GM23338 (cell line): Measurements from ENCODE around the gene SPZ1. TPM values are rescaled to one million over a fixed set of nuclear protein-coding genes. Genes with fewer than 3 reads are reported as not detected.

Experiments
- ATAC-seq: fragments of 200-7000 bp; cut with Tn5 transposase; 3 replicates; pipeline ENCODE4 v1.9.1; 2020
- DNase-seq: peaks from one replicate; pipeline ENCODE4 v3.0.0-alpha.2; 2015; ENCODE audit warnings: low spot score
- H2AFZ ChIP-seq: fragments of 200-600 bp; sonication (generic); 2 replicates; pipeline ENCODE4 v1.8.0; 2016; ENCODE audit warnings: antibody characterized with exemption, mild to moderate bottlenecking, moderate library complexity
- H3F3A ChIP-seq: fragments of 200-600 bp; sonication (generic); replicated peaks from 2 replicates; pipeline ENCODE4 v1.8.0; 2017; ENCODE audit warnings: antibody characterized with exemption, mixed run types, low read depth
- H3K27ac ChIP-seq: fragments of 200-600 bp; sonication (generic); 2 replicates; pipeline ENCODE4 v1.6.1; 2016; ENCODE audit warnings: low read depth
- H3K27me3 ChIP-seq: fragments of 200-600 bp; sonication (generic); 2 replicates; pipeline ENCODE4 v1.8.0; 2016; ENCODE audit warnings: mild to moderate bottlenecking, mixed run types, moderate library complexity; ENCODE audit not compliant: insufficient read depth
- H3K36me3 ChIP-seq: fragments of 200-600 bp; sonication (generic); 2 replicates; pipeline ENCODE4 v1.8.0; 2016; ENCODE audit warnings: mild to moderate bottlenecking; ENCODE audit not compliant: insufficient read depth
- H3K4me1 ChIP-seq: fragments of 200-600 bp; sonication (generic); 2 replicates; pipeline ENCODE4 v1.8.0; 2016; ENCODE audit warnings: mild to moderate bottlenecking, moderate library complexity; ENCODE audit not compliant: insufficient read depth
- H3K4me2 ChIP-seq: fragments of 200-600 bp; sonication (generic); 2 replicates; pipeline ENCODE4 v1.7.1; 2017; ENCODE audit warnings: mixed run types
- H3K4me3 ChIP-seq: fragments of 200-600 bp; sonication (generic); 2 replicates; pipeline ENCODE4 v1.6.1; 2016; ENCODE audit warnings: mixed run types
- H3K79me2 ChIP-seq: fragments of 200-600 bp; sonication (generic); replicated peaks from 2 replicates; pipeline ENCODE4 v1.8.0; 2017; ENCODE audit warnings: mild to moderate bottlenecking; ENCODE audit not compliant: insufficient read depth
- H3K9me2 ChIP-seq: fragments of 200-600 bp; sonication (generic); 2 replicates; pipeline ENCODE4 v1.8.0; 2017; ENCODE audit not compliant: insufficient read depth
- H4K20me1 ChIP-seq: fragments of 200-600 bp; sonication (generic); replicated peaks from 2 replicates; pipeline ENCODE4 v1.8.0; 2017; ENCODE audit warnings: mild to moderate bottlenecking; ENCODE audit not compliant: insufficient read depth
- H3K27ac Mint-ChIP-seq: 2 replicates; pipeline ENCODE4 v1.8.0; 2020; ENCODE audit warnings: inconsistent platforms, mild to moderate bottlenecking, moderate library complexity, mixed read lengths
- H3K27me3 Mint-ChIP-seq: 3 replicates; pipeline ENCODE4 v1.8.0; 2022; ENCODE audit warnings: low read depth, mild to moderate bottlenecking, moderate library complexity, mixed read lengths, inconsistent platforms; ENCODE audit not compliant: insufficient read depth, poor library complexity
- H3K36me3 Mint-ChIP-seq: 3 replicates; pipeline ENCODE4 v1.8.0; 2021; ENCODE audit warnings: low read depth, mild to moderate bottlenecking, inconsistent platforms, moderate library complexity, mixed read lengths
- H3K4me1 Mint-ChIP-seq: 3 replicates; pipeline ENCODE4 v1.8.0; 2020; ENCODE audit warnings: mild to moderate bottlenecking, inconsistent platforms, mixed read lengths
- H3K4me3 Mint-ChIP-seq: 3 replicates; pipeline ENCODE4 v1.8.0; 2021; ENCODE audit warnings: moderate library complexity, mild to moderate bottlenecking, inconsistent platforms, mixed read lengths
- H3K9me3 Mint-ChIP-seq: 3 replicates; pipeline ENCODE4 v1.8.0; 2020; ENCODE audit warnings: moderate library complexity, mild to moderate bottlenecking, inconsistent platforms, mixed read lengths
- CREB1 ChIP-seq: fragments of 250-450 bp; sonication (Bioruptor Pico); IDR thresholded peaks from 2 replicates; pipeline ENCODE4 v1.5.0; 2020; ENCODE audit warnings: low read depth, mild to moderate bottlenecking, moderate library complexity
- ETS1 ChIP-seq: IDR thresholded peaks from 2 replicates; pipeline ENCODE4 v1.6.1; 2016; ENCODE audit warnings: antibody characterized with exemption
- EZH2 ChIP-seq: fragments of 200-600 bp; sonication (generic); IDR thresholded peaks from one replicate; pipeline ENCODE4 v1.8.0; 2017; ENCODE audit warnings: antibody characterized with exemption, mild to moderate bottlenecking, low read depth; ENCODE audit not compliant: unreplicated experiment
- EZH2phosphoT487 ChIP-seq: fragments of 200-600 bp; sonication (generic); IDR thresholded peaks from one replicate; pipeline ENCODE4 v1.8.1; 2018; ENCODE audit warnings: antibody characterized with exemption; ENCODE audit not compliant: unreplicated experiment
- JUNB ChIP-seq: IDR thresholded peaks from one replicate; pipeline ENCODE4 v1.6.1; 2016; ENCODE audit warnings: antibody characterized with exemption; ENCODE audit not compliant: unreplicated experiment
- POLR2AphosphoS5 ChIP-seq: IDR thresholded peaks from 2 replicates; pipeline ENCODE4 v1.6.1; 2016; ENCODE audit warnings: antibody characterized with exemption, low read depth
- STAT1 ChIP-seq: IDR thresholded peaks from one replicate; pipeline ENCODE4 v1.6.1; 2016; ENCODE audit warnings: antibody characterized with exemption; ENCODE audit not compliant: unreplicated experiment
- ZNF114 ChIP-seq: fragments of 250-450 bp; sonication (Bioruptor Pico); IDR thresholded peaks from 2 replicates; pipeline ENCODE4 v1.5.0; 2020; ENCODE audit warnings: mild to moderate bottlenecking, moderate library complexity
- ZNF331 ChIP-seq: fragments of 250-450 bp; sonication (Bioruptor Pico); IDR thresholded peaks from 2 replicates; pipeline ENCODE4 v1.5.0; 2020; ENCODE audit warnings: low read depth, mild to moderate bottlenecking, moderate library complexity
- ZNF462 ChIP-seq: fragments of 250-450 bp; sonication (Bioruptor Pico); IDR thresholded peaks from 2 replicates; pipeline ENCODE4 v1.5.0; 2020; ENCODE audit warnings: mild to moderate bottlenecking, moderate library complexity
- polyA plus RNA-seq: library from polyadenylated mRNA; unstranded; fragments of >200 nt; fragmentation: Nextera tagmentation; extraction: Ambion mirVana; gene quantifications from 2 replicates; pipeline ENCODE4 v1.2.1, GENCODE V29; 2016
- total RNA-seq: library from RNA; depleted of rRNA; stranded (reverse); fragments of >200 nt; shearing (Covaris generic); gene quantifications from 2 replicates; pipeline ENCODE4 v1.2.3, GENCODE V29; 2014

The SPZ1 gene
- total and polyA plus RNA-seq, 2 experiments from 2014 or later = not detected

GRCh38 chr5:80360914-80361444 is 41.2 kb downstream of the SPZ1 start (continued):
- no peak for TF ChIP-seq ZNF462 (CRISPR knock-in tag)
- no peak for TF ChIP-seq ETS1
- no peak for TF ChIP-seq EZH2
- no peak for TF ChIP-seq CREB1 (CRISPR knock-in tag)
- no peak for TF ChIP-seq JUNB
- TF ChIP-seq ZNF331 = no peak
- no peak for TF ChIP-seq EZH2phosphoT487
- no peak for TF ChIP-seq POLR2AphosphoS5
- no peak for TF ChIP-seq STAT1

- DNase-seq = no peak
- no peaks in the 10 kb centered on the region for H3K36me3 Mint-ChIP-seq
- H3K9me3 Mint-ChIP-seq = no peaks in the 10 kb centered on the region
- H3K27me3 Mint-ChIP-seq = no peaks in the 10 kb centered on the region
- Histone ChIP-seq H3K27ac (no peak overlapping the region), H4K20me1 (no peaks in the 10 kb centered on the region), H3K4me2 (no peak overlapping the region), H3K79me2 (no peaks in the 10 kb centered on the region), H3K4me1 (no peaks in the 10 kb centered on the region), H3K36me3 (no peaks in the 10 kb centered on the region), H3K4me3 (no peak overlapping the region), H3K9me2 (no peaks in the 10 kb centered on the region), H3F3A (no peaks in the 10 kb centered on the region), H3K27me3 (no peaks in the 10 kb centered on the region), H2AFZ (no peak overlapping the region)
- H3K27ac Mint-ChIP-seq = no peak overlapping the region
- H3K4me1 Mint-ChIP-seq = no peaks in the 10 kb centered on the region
- no peak overlapping the region for H3K4me3 Mint-ChIP-seq
- ATAC-seq = no peak
- TF ChIP-seq JUNB (no peak), EZH2phosphoT487 (no peak), ZNF462 (CRISPR knock-in tag) (no peak), ZNF114 (CRISPR knock-in tag) (no peak), ZNF331 (no peak)
These were observed 45.1 kb downstream of the SPZ1 start for GRCh38 chr5:80364892-80365291.
